GM19328 (cell line): ENCODE results near the gene GPBP1L1.
"Not testable (repeated sequence)": the region's sequence is repeated elsewhere in the genome, so short reads cannot be mapped to it uniquely, and the experiment has no call there.

Experiments used
- ATAC-seq: cut with Tn5 transposase; IDR thresholded peaks from one replicate; pipeline ENCODE4 v1.9.1; 2021; ENCODE audit warnings: mild to moderate bottlenecking, moderate library complexity; ENCODE audit not compliant: unreplicated experiment

GPBP1L1 gene

DNA sequence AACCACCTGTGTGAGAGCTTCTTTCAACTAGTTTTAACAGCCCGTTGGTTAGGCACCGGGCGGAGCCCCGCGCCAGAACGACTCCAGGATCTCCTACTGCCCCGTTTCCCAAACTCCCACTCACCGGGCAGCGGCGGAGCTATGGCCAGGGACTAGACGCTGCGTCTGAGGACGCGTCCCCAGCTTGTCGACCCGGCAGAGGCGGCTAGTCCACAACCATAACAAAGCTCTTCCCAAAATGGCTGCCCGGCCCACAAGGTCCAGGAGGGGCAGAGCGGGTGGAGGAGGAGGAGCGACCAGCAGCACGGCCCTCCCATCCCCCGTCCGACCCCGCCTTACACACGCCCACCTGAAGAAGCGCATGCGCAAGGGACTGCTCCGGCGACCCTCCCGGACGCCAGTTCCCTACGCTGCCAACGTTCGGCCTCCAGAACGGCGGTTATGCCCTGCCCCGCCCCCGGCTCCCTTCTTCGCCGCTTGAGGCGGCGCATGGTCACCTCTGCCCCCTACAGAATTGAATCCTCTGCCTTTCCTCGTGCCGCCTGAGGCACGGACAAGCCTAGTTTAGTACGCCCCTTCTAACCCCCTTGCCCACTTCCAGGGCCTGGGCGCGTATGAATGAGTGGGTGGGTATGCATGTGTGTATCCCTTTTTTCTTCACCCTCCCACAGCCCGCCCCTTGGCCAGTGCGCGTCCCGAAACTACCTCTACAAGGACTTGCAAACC is at the start of gene GPBP1L1:
TSS of gene GPBP1L1 (minus strand) at position 246 of the 726 bp plus-strand sequence. CDS start 27,446 bp downstream, outside the sequence.
- peak; percentile 49 for ATAC-seq

DNA sequence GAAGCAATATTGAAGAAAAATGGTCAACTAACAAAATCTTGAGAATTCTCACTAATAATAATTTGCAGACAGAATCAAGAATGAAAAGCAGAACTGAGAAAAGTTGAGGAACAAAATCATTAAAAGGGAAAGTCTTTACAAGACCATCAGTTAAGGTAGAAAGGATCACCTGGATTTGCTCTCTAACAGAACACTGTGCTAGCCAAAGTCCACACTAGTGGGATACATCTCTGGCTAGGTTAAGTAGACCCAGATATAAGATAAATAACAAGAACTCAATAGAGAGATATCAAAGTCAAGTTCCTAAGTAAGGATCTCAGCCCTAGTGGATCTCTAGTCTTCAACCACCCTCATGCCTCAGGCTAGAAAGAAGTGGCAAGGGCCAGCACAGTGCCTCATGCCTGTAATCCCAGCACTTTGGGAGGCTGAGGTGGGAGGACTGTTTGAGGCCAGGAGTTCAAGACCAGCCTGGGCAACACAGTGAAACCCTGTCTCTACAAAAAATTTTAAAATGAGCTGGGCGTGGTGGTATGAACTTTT is 44.5 kb upstream of the GPBP1L1 start:
- no peak for ATAC-seq

DNA sequence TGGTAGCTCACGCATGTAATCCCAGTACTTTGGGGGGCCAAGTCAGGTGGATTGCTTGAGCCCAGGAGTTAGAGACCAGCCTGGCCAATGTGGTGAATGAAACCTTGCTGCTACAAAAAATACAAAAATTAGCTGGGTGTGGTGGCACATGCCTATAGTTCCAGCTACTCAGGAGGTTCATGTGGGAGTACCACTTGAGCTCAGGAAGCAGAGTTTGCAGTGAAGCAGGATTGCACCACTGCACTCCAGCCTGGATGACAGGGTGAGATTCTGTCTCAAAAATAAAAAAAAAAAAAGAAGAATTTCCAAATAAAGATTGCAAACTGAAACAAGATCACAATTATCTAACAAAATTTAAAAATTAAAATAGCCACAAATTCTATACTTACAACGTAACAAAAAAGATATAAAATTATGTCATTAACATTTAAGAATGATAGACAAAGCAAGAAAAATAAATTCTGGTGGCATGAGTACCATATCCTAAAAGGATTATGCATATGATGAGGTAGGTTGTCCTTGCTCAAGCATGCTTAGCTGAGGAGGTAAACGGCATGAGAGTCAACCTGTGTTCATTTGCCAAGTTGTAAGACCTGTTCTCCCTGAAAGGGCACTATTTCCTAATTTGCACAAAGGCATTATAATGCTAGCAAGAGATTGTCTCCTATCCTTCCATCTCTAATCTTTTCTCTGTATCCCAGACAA is 43.9 kb upstream of the GPBP1L1 start:
- no peak for ATAC-seq

DNA sequence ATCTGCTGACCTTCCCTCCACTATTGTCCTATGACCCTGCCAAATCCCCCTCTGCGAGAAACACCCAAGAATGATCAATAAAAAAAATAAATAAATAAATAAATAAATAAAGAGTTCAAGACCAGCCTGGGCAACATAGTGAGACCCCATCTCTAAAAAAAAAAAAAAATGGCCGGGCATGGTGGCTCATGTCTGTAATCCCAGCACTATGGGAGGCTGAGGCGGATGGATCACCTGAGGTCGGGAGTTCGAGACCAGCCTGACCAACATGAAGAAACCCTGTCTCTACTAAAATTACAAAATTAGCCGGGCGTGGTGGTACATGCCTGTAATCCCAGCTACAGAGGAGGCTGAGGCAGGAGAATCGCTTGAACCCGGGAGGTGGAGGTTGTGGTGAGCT is 39.7 kb upstream of the GPBP1L1 start:
- not testable (repeated sequence) for ATAC-seq

- no peak for ATAC-seq
These were observed 37.1 kb upstream of the GPBP1L1 start for GRCh38 chr1:45723248-45723930.

GRCh38 chr1:45722809-45723208 is 36.5 kb upstream of the GPBP1L1 start:
- ATAC-seq, result no peak

DNA sequence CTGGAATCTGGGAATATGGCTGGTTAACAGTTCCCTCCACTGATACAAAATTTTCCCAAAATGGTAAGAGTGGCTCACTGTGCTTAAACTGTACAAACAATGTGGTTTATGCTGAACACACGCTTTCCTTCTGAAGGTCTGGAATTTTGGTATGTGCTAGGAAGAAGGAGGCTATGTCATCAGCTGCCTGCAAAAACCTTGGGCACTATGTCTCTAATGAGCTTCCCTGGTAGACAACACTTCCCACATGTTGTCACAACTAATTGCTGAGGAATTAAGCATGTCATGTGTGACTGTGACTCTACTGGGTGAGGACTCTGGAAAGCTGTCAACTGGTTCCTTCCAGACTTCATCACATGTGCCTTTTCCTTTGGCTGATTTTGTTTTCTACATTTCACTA is 34.9 kb upstream of the GPBP1L1 start:
- ATAC-seq, result no peak

DNA sequence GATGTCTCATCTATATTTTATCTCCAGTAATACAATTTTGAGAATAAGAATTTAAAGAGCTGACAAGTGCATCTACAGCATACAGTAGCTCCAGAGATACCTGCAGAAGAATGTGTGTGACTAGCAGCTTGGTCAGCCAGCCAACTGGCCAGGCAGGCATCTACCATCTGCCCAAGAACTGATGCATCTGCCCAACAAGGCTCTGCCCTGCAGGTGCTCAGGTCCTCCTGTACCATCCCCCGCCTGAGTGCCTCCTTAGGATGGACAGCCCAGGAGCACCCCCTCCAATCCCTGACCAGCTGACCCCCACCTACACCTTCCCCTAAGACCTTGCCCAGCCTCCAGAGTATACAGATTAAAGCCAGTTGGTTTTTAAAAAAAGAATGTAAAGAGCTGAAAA is 32.0 kb upstream of the GPBP1L1 start:
- ATAC-seq, result no peak

DNA sequence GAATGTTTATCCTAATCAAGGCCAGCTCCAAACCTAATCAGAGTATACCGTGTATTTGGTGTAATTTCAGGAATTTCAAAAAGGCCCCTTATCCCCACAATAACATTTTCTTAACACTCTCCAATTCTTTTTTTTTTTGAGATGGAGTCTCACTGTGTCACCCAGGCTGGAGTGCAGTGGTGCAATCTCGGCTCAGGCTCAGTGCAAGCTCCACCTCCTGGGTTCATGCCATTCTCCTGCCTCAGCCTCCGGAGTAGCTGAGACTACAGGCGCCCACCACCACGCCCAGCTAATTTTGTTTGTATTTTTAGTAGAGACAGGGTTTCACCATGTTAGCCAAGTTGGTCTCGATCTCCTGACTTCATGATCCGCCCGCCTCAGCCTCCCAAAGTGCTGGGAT is 31.1 kb upstream of the GPBP1L1 start:
- not testable (repeated sequence) for ATAC-seq

GRCh38 chr1:45716700-45717099 is 30.4 kb upstream of the GPBP1L1 start:
- no peak for ATAC-seq

- no peak for ATAC-seq
These were observed 27.4 kb upstream of the GPBP1L1 start for GRCh38 chr1:45713711-45714110.

- no peak for ATAC-seq
These were observed 18.3 kb upstream of the GPBP1L1 start for GRCh38 chr1:45704637-45705036.

GRCh38 chr1:45694823-45695222 is 8.5 kb upstream of the GPBP1L1 start:
- no peak for ATAC-seq

GRCh38 chr1:45693811-45694210 is 7.5 kb upstream of the GPBP1L1 start:
- not testable (repeated sequence) for ATAC-seq

DNA sequence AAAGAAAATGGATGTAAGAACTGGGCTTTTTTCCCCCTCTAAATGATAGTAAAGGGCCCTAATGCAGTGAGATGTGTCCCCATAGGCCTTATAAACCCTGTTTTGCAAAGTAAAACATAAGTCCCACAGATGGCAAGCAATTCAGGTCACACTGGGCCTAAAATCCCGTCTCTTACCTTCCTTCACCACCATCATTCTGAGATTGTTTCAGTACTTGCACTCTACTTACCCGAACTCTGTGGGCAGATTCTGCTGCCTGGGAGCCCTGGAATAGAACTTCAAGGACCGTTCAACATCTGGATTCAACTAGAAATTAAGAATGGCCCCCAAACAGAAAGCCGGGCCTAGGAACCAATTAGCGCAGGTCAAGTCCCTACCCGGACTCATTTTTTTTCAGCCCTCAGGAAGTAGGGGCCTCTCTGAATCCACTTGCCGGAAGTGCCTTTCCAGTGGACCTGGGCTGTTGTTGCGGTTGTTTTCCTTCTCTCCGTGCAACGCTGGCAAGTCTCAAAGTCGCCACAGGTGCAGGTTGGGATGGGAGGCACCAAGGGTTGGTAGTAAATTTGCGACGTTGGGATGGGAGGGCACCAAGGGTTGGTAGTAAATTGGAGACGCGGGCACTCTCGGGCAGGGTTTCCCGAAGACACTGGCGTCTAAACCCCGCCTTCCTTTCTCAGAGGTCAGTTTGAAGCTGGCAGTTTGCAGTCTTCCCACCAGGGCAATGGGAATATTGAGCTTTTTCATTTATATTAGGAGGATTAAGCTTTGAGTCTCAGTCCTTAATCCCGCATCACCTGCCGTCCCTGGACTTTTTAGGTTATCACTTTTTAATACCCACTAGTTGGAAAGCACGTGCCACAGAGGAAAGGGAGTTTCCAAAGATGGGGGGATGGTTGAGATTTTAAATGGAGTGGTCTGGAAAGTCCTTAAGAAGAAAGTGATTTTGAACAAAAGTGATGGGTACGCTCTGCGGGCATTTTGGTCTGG is 1.7 kb upstream of the GPBP1L1 start, which contains the start of gene TMEM69:
TSS of gene TMEM69 (plus strand) at position 428 of the 987 bp plus-strand sequence. CDS start 2,888 bp downstream, outside the sequence.
- ATAC-seq, result no peak

DNA sequence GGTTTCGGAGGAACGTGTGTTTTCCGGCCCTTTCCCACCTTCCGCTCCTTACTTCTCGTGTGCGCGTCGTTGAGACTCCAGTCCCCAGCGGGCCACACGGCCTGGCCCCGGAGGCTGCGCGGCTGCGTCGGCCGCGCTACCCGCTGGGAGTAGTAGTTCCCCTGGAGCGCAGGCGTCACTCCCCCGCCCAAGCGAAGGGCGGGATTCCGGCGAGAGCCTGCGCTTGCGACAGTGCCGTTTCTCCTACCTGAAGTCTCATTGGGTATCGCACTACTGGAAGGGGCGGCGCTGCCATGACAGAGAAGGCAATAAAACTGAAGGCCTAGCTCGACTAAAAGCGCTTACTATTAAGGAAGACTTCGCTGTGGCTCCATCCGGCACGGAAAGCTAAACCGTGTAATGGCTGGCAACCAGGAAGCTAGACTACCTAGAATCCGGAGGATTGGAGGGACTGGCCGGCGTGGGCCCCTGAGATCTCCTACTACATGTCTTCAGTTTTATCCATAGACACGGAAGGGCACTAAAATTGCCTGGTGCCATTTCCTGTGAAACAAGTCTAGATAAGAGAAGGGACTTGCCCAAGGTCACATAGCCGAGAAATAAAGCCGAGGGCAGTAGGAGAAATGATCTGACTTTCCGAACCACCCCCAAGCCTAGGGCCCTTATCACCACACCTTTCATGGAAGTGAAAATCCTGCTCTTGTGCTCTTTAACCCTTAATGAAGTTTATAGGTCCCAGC is 851 bp upstream of the GPBP1L1 start:
- peak; percentile 80 for ATAC-seq

- peak; percentile 11 for ATAC-seq
These were observed 382 bp downstream of the GPBP1L1 start for GRCh38 chr1:45686015-45686287.

DNA sequence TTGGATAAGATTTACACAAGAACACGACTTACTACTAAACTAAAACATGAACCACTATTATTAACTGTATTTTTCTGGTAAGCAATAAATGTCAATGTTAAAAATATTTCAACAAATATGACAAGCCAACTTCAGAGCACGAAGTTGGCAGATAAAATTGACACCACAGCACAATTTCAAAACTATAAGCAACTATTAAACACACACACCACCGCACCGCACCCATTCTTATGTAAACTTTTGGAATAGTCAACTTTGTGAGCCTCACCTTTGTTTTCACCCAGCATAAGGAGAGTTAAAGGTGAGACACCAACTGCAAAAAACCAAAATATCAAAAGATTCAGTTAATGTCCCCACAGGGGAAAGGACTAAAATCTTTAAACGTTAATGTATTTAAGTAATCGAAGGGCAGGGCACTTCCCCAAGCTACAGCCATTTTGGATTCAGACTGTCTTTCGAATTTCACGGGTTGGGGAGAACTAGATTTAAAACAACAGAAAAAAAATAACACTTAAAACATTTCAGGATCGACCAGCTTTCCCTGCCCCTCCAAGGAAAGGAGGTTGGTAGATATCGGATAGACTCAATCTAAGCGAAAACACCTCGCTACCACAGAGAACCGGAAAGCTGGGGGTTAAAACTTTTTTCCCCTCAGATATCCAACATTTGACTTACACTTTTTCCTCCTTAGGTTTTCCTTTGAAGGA is 872 bp downstream of the GPBP1L1 start:
- no peak for ATAC-seq

DNA sequence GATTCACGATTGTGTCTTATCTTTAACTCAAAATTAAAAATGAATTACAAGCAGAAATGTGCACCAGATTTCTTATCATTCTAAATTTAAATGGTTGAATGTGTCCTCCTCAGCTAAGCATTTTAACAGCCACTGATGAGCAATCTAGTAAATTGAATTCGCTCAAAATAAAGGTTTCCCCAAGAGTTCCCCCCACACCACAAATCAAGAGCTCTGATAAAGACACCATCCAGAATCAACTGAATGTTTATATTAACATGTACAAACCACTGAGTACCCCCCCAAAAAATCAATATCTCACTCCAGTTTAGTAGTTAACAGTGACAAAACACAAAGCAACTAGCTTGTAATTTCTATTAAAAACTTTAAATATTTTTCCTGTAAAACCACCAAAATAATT is 1.9 kb downstream of the GPBP1L1 start:
- no peak for ATAC-seq
